ENCODE measurements around the gene ANKRD60.

Gene ANKRD60

GRCh38 chr20:58218665-58219341 lies 9.7 kb downstream of the ANKRD60 start:
- no peak for DNase-seq

- no peak for DNase-seq
Observed at GRCh38 chr20:58216334-58216733, 12.1 kb downstream of the ANKRD60 start.

DNA sequence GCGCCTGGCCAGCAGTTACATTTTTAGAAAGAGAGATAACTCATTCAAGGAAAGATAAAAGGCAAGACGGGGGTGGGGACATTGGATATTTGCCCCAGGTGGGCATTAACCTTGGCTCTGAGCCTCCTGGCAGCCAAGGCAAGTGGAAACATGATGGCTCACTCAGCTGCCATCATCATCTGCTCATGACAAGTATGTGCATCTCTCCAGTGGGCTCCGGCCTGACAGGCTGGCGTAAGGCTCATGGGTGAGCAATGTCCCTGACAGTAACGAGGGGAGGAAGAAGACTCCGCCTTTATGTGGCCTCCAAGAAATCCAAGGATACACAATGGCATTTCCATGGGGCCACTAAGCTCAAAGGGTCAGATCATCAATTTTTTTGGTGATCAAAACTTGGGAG lies 13.3 kb downstream of the ANKRD60 start:
- DNase-seq, result no peak

GRCh38 chr20:58214310-58214709 lies 14.1 kb downstream of the ANKRD60 start:
- no peak for DNase-seq

GRCh38 chr20:58213716-58214115 lies 14.7 kb downstream of the ANKRD60 start:
- DNase-seq, result no peak

DNA sequence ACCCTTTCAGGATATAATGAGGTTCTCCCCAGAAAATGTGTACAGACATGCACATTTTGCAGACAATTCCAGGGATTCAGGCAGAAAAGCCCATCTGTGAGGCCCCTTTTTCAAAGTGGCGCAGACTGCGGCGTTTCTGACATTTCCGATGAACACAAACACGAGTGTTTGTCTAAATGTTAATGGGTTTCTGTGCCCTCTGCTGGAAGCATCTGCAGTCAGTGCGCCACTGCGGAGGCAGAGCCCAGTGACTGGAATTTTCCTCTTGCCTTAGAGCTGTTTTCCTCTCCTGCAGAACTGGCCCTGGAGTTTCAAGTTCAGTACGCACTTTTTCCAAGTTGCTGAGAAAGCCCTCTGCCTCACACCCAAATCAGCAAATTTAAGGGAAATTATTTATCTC lies 15.3 kb downstream of the ANKRD60 start:
- peak; percentile 47 to 64 for DNase-seq

DNA sequence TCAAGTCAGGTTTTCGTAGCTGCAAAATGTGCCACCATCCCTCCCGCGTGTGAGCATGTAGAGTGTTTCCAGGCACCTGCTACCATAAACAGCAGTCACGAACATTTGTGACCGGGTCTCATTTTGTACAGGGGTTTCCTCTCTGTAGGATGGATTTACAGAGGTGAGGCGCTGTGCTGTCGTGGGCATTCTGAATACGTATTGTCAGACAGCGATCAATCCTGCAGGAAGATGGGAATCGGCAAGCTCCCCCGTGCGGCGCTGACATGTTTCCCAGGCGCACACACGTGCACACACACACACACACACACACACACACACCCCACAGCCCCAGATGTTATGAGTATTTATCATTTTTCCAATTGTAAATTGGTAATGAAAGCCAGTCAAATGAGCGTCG lies 15.8 kb downstream of the ANKRD60 start:
- DNase-seq, result no peak

- no peak for DNase-seq
Observed at GRCh38 chr20:58210398-58210747, 18.1 kb downstream of the ANKRD60 start.

DNA sequence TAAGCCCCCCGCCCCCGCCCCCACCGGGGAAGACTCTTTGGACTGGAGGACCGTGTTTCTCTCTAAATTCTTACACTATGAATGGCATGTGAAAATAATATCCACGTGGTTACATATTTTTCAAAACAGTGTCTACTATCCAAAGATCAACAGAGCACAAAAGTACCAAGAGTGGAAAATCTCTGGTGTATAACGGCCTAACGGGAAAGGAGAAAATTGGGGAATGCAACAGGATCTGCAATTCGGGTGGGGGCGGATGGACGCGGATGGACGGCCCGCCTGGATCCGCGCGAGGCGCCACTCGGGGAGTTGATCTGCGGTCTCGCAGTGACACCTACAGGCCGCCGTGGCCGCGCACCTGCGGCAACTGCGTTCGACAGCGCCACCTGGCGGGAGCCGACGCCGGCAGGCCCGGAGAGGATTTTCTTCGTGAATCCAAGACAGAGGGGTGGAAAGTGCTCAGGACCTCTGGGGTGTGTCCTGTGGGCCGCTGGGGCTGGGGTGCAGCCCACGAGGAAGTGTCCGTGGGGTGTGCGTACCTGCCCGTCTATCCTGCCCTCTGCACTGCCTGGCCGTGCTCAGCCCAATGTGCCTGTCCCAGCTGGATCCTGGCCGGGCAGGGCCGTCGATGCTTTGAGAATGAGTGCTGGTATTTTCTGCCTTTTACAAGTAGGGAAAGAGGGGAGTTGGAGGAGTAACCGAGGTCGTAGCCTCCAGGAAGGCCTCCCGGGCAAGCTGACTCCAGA lies 18.6 kb downstream of the ANKRD60 start:
- peak; percentile 31 to 56 for DNase-seq

- no peak for DNase-seq
Observed at GRCh38 chr20:58208944-58209343, 19.5 kb downstream of the ANKRD60 start.

- DNase-seq, result no peak
Observed at GRCh38 chr20:58205850-58206249, 22.6 kb downstream of the ANKRD60 start.

DNA sequence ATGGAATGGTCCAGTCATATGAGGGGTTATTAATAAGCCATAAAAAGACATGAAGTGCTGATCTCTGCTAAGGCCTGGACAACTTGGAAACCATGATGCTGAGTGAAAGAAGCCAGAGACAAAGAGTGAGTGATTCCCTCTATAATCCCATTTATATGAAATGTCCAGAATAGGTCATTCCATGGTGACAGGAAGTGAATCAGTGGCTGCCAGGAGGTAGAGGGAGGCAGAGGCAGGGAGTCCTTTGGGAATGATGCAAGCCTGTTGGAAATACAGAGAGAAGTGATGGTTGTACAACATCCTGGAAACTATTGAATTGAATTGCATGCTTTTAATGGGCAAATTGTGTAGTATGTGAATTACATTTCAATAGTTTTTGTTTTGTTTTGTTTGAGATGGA lies 26.4 kb downstream of the ANKRD60 start:
- no peak for DNase-seq

- no peak for DNase-seq
Observed at GRCh38 chr20:58201616-58202015, 26.8 kb downstream of the ANKRD60 start.

GRCh38 chr20:58199469-58199868 lies 29.0 kb downstream of the ANKRD60 start:
- DNase-seq, result no peak

DNA sequence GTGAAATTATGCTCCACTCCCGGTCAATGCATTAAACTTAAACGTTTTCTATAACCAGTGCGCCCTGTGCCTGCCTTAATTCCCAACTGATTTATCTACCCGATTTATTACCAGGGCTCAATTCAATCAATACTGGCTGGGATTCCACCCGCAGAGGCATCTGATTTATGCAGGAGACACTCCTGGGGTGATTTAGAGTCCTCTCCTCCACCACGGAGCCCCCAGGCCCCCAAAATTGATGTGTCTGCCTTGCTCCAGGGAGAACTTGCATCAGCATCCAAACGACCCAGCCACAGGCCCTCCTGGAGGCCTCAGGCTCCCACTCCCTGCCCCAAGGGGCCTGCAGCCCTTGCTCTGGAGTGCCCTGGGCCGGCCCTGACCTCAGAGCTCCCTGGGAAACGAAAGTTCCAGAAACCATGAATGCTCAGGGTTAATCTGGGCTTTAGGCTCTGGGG lies 29.5 kb downstream of the ANKRD60 start:
- DNase-seq, result no peak

DNA sequence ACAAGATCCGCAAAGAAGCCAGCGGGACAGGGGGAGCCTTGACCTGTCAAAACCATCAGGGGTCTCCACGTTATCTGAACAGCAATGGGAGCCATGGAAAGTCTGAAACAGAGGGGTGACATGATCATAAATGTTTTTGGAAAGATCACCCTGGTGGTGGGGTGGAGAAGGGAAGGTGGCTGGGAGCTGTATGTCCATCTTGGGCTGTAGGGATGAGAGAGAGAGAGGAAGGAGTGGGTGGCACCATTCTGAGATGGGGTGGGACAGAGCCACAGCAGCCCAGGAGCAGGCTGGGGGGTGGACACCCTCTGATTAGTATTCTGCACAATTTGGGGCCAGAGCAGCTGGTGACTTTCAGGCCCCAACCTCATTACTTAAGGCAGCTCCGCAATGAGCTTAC lies 30.1 kb downstream of the ANKRD60 start:
- no peak for DNase-seq

DNA sequence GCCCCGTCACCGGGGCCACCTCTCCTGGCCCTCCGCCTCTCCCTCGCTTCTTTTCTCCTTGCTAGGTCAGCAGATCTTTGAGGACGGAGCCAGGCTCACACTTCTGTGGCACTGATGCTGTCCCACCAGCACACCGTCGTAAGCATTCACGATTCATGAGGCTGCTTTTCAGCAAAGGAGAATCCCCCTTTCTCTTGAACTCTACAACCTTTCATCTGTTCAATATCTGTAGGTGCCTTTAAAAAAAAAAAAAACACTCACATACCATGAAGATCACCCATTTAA lies 31.3 kb downstream of the ANKRD60 start:
- DNase-seq, result no peak

DNA sequence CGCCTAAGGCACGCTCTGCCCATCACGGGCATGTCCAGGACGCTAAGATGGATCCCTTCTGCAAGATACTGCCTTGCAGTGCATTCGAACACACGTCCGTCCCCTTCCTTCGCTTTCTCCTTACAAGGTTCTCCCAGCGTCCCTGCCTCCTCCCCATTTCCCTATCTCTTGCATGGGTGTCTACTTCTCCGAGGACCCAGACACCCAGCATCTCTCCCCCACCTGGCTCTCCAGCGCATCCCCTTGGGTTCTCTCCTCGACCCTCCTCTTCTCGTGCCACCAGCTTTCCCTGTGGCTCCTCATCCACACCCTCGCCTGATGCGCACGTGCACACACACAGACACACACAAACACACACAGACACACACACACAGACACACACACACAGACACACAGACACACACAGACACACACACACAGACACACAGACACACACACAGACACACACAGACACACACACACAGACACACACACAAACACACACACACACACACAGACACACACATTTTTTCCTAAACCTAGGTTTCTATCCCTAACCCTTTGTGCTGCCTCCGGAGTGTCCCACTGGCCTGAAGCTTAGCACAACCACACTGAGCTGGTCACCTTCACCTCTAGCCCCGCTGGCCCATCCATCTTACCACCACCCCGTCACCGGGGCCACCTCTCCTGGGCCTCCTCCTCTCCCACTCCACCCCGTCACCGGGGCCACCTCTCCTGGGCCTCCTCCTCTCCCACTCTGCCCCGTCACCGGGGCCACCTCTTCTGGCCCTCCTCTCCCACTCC lies 31.9 kb downstream of the ANKRD60 start:
- no peak for DNase-seq

GRCh38 chr20:58195047-58195446 lies 33.4 kb downstream of the ANKRD60 start:
- DNase-seq, result no peak

DNA sequence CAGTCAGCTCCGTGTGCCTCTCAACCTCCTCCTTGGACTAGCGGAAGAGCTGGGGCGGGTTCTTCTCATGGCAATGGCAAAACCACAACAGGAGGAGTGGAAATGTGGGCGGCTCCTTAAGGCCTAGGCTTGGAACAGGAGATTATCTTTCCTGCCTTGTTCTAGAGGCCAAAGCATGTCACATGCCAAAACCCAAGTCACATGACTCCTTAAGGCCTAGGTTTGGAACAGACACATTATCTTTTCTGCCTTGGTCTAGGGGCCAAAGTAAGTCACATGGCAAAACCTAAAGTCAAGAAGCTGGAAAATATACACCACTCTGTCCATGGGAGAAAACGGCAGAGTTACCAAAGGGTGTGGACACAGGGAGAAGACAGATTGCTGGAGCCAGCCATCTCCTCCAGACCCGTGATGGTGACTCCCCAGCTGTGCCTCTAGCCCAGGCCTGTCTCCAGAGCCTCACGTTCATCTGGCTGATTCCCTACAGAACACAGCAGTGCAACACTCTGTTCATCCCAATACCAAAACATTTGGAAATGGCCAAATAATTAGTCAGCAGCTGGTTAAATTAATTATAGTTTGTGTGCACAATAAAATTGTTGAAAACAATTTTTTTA lies 34.2 kb downstream of the ANKRD60 start:
- DNase-seq, result no peak

DNA sequence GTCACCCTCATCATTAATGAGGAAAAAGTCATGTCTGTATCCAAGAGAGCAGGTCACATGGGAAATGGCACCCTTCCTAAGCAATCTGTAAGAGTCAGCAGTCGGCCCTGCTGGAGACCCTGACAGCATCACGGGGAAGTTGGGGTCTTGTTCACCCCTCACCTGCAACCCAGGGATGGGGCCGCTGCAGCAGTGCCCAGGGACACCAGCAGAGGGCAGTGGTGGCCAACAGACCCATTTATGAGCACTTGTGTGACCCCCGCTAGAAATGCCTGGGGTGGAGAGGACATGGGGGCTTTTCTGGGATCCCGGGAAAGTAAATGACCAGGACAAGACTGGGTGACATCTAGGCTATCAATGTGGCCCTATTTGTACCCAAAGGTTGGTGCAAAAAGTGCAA lies 35.9 kb downstream of the ANKRD60 start:
- DNase-seq, result no peak

- DNase-seq, result no peak
Observed at GRCh38 chr20:58192065-58192464, 36.4 kb downstream of the ANKRD60 start.

GRCh38 chr20:58188527-58188926 lies 39.9 kb downstream of the ANKRD60 start:
- no peak for DNase-seq

GRCh38 chr20:58184984-58185383 lies 43.5 kb downstream of the ANKRD60 start:
- DNase-seq, result no peak

All from hippocampal formation (tissue), 2 donors.